GM13977 (cell line): ENCODE results near the gene TBXA2R.

Source experiments
- DNase-seq: peaks from one replicate; pipeline ENCODE4 v3.0.0; 2012; ENCODE audit warnings: low spot score
- in situ Hi-C: fragments of 300-500 bp; cut with MboI; formaldehyde crosslinking; loops from one replicate; pipeline ENCODE4 v1.12.0; 2022; ENCODE audit warnings: low sequenced_read_pairs, low pct_unique_long_range_greater_than_20kb, mixed read lengths, inconsistent platforms; ENCODE audit not compliant: unreplicated experiment
- TF ChIP-seq, protein P1 (sequence below): IDR thresholded peaks from 2 replicates; pipeline ENCODE4 v1.5.1; 2012; ENCODE audit warnings: mild to moderate bottlenecking, control low read depth; ENCODE audit not compliant: insufficient read depth; ENCODE audit errors: extremely low read depth, missing control alignments

TBXA2R gene

DNA sequence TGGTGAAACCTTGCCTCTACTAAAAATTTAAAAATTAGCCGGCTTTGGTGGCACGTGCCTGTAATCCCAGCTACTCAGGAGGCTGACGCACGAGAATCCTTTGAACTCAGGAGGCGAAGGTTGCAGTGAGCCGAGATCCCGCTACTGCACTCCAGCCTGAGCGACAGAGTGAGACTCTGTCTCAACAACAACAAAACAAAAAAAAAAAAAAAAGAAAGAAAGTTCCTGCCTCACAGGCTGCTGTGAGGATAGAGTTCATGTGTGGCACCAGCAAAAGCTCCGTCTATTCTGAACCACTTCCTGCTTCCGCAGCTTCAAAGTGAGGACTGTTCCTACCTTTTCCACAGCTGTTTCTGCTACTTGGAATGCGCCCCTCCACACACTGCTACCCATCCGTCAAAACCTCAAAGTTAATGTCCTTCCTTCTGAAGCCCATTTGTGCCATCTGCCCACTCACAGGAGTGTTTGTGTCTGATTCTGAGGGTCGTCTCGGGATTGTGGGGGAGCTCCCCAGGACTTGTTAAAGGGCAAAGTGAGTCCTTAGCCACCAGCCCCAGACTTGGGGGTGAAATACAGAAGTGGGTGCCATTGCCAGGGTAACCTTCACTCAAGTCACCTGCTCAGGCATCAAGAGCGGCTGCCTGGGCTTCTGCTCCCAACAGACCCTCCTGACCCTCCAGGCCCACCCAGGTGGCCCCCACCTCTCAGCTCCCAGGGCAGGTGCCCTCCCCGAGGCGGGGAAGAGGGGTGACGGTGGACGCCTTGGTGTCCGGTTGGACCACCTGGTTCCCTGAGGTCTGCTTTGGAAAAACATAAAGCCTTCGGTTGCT lies 52.2 kb downstream of the TBXA2R start:
- TF ChIP-seq, protein P1, sequence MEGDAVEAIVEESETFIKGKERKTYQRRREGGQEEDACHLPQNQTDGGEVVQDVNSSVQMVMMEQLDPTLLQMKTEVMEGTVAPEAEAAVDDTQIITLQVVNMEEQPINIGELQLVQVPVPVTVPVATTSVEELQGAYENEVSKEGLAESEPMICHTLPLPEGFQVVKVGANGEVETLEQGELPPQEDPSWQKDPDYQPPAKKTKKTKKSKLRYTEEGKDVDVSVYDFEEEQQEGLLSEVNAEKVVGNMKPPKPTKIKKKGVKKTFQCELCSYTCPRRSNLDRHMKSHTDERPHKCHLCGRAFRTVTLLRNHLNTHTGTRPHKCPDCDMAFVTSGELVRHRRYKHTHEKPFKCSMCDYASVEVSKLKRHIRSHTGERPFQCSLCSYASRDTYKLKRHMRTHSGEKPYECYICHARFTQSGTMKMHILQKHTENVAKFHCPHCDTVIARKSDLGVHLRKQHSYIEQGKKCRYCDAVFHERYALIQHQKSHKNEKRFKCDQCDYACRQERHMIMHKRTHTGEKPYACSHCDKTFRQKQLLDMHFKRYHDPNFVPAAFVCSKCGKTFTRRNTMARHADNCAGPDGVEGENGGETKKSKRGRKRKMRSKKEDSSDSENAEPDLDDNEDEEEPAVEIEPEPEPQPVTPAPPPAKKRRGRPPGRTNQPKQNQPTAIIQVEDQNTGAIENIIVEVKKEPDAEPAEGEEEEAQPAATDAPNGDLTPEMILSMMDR, result no peak
- in situ Hi-C loops, result no loop called here
- DNase-seq, result no peak

DNA sequence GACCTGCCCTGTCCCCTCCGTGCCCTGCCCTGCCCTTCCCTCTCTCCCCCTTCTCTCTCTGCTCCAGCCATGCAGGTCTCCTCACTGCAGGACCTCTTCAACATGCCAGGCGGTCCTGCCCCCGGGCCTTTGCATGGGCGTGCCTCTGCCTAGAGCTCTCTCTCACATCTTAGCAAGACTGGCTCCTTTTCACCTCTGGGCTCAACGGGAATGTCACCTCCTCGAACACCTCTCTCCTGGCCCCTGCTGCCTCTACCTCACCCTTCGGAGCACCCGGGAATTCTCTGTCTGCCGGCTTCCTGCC lies 54.9 kb downstream of the TBXA2R start:
- DNase-seq, result no peak
- TF ChIP-seq, protein P1, result no peak
- in situ Hi-C loops, result no loop called here

DNA sequence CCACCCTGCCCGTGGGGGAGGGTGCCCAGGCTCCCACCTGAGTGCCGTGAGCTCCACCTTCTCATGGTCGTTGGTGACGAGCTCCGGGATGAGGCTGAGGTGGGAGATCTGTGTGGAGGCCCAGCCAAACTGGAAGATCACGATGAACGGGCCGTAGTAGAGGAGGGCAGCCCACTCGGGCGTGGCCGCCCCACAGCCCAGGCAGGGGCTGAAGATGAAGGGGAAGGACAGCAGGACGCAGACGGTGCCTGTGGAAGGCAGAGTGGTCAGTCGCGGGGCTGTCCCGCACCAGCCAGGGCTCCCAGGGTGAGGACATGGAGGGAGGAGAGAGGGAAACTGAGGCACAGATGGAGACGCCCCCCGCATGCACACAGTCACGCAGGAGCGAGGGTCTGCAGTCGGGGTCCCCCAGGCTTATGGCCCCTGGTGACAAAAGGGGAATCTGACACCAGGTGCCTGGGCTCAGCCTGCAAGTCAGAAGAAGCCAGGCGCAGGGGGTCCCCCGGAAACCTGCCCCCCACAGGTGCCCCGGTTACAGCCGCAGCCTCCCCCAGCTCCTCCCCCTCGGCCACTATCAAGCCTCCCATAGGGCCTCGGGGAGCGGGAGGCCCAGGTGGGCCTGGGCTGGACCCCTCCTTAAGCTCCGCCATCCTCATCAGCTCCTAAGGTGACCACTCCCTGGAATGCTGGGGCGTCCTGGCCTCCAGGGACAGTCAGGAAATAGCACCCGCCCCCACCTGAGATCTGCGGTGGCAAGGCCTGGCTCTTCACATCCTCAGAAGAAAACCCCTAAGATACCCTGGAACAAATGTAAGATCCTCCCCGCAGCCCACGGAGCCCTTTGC lies 55.5 kb downstream of the TBXA2R start:
- in situ Hi-C loops, result no loop called here
- no peak for DNase-seq
- TF ChIP-seq, protein P1, result no peak

- no peak for DNase-seq
- TF ChIP-seq, protein P1, result no peak
- in situ Hi-C loops, result no loop called here
Measured at GRCh38 chr19:3549816-3550215, 56.9 kb downstream of the TBXA2R start.

- no peak for DNase-seq
- in situ Hi-C loops, result no loop called here
Measured at GRCh38 chr19:3548606-3549005, 58.1 kb downstream of the TBXA2R start.

DNA sequence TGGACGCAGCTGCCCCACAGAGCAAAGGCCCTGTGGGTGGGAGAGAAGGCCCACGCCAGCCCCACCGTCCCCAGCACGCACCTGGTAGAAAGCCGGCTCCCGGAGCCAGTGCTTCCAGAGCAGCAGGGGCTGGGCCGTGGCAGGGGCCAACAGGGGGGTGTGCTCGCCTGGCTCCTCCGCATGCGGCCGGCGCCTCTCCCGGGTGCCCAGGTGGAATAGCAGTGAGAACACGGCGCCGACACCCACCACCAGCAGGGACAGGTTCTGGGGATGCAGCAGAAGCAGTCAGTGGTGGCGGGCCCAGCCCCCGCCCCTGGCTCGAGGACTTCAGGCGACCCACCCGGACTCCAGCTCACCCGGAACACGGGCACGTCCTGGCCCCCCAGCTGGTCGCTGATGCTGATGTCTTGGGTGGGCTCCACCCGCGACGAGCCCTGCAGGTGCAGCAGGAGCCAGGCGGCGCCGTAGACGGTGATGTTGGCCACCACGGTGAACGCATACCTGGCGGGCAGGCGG lies 58.9 kb downstream of the TBXA2R start:
- TF ChIP-seq, protein P1, result no peak
- DNase-seq, result no peak
- in situ Hi-C loops, result no loop called here

More at GRCh38 chr19:3548606-3549005, 58.1 kb downstream of the TBXA2R start:
- TF ChIP-seq, protein P1, result no peak
